Ishikawa (cell line): ENCODE results near the gene GRIK4.

ENCODE experiments used
- CEBPB ChIP-seq: IDR thresholded peaks from 2 replicates; pipeline ENCODE4 v1.6.1; 2012
- CREB1 ChIP-seq: IDR thresholded peaks from 2 replicates; pipeline ENCODE4 v1.6.1; 2012; ENCODE audit warnings: low read depth
- EGR1 ChIP-seq: IDR thresholded peaks from 2 replicates; pipeline ENCODE4 v1.6.1; 2012
- EP300 ChIP-seq: IDR thresholded peaks from 2 replicates; pipeline ENCODE4 v1.6.1; 2012; ENCODE audit warnings: borderline replicate concordance
- FOXM1 ChIP-seq: IDR thresholded peaks from 2 replicates; pipeline ENCODE4 v1.6.1; 2012; ENCODE audit warnings: low read depth, borderline replicate concordance
- MAX ChIP-seq: IDR thresholded peaks from 2 replicates; pipeline ENCODE4 v1.6.1; 2012
- NFIC ChIP-seq: IDR thresholded peaks from 2 replicates; pipeline ENCODE4 v1.6.1; 2012
- RAD21 ChIP-seq: IDR thresholded peaks from 2 replicates; pipeline ENCODE4 v1.6.1; 2012; ENCODE audit warnings: low read depth
- REST ChIP-seq: IDR thresholded peaks from 2 replicates; pipeline ENCODE4 v1.6.1; 2012; ENCODE audit warnings: low read depth, mild to moderate bottlenecking
- TAF1 ChIP-seq: IDR thresholded peaks from 2 replicates; pipeline ENCODE4 v1.6.1; 2012; ENCODE audit warnings: low read depth, mild to moderate bottlenecking
- TCF12 ChIP-seq: IDR thresholded peaks from 2 replicates; pipeline ENCODE4 v1.6.1; 2012; ENCODE audit warnings: low read depth
- TEAD4 ChIP-seq: IDR thresholded peaks from 2 replicates; pipeline ENCODE4 v1.6.1; 2012
- USF1 ChIP-seq: IDR thresholded peaks from 2 replicates; pipeline ENCODE4 v1.6.1; 2012
- YY1 ChIP-seq: IDR thresholded peaks from 2 replicates; pipeline ENCODE4 v1.6.1; 2012; ENCODE audit warnings: low read depth
- ZBTB7A ChIP-seq: IDR thresholded peaks from 2 replicates; pipeline ENCODE4 v1.6.1; 2012; ENCODE audit warnings: low read depth

GRIK4 gene

DNA sequence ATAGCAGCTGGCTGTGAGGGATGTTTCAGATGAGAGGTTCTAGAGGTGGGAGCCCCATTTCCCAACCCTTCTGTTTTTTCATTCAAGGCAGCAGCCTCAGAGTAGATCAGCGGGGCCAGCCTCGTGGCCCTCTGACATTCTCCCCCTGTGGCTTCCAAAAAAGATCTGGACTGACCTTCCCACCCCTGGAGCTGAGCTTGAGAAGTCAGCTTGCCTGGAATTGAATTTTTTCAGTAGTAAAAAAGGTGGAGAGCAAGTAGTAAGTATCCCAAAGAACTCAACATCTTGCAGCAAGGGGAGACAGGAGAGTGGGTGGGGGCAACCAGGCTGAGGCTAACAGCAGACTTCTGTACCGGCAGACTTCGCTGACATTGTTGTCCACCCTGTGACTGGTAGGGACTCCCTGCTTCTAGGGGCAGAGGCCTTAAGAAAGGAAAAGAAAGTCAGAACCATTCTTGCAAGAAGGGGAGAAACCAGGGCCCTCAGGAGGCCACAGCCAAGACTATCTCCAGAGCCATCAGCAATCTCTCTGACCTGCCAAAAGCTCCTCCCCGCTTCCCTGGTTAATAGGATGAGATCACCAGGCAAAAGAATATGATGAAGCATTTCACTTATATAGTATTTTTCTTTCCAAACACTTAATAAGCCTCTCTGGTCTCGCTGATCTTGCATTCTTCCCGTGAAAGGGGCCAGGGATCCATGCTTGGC lies 2.0 kb upstream of the GRIK4 start:
- TF ChIP-seq TCF12 (no peak), MAX (no peak), RAD21 (no peak), EGR1 (no peak), EP300 (no peak), ZBTB7A (no peak), CEBPB (no peak)

DNA sequence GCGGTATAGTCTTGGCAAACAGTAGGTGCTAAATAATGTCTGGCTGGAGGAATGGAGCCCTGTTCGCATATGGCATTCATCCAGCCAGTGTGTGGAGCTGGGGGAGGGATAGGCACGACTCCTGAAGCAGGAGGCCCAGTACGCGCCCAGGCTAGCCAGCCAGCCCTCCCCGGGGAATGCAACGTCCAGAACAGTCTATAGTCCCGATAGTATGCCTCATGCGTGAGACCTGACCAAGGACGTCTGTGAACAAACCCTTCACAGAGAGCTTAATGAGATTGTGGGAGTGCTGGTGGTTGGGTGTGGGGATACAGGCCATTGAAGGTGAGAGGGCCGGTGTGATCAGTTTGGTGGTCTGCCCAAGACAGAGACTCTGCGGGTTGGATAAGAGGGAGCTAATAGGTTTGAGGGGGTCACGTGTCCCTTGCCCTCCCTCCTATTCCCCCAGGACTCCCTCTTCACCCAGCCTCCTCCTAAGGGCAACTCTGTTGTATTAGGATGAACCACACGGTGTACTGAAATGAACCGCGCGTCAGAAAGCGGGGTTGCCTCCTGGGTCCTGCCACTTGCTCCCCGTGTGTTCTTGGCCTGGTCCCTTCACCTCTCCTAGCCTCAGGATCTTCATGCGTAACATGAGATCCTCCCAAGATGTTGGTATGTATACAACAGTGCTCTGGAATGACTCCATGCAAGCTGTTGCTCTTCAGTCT lies 987 bp upstream of the GRIK4 start:
- TF ChIP-seq RAD21 (no peak), MAX (no peak), CEBPB (no peak), FOXM1 (no peak), TAF1 (no peak), YY1 (no peak), USF1 (no peak), REST (no peak)

DNA sequence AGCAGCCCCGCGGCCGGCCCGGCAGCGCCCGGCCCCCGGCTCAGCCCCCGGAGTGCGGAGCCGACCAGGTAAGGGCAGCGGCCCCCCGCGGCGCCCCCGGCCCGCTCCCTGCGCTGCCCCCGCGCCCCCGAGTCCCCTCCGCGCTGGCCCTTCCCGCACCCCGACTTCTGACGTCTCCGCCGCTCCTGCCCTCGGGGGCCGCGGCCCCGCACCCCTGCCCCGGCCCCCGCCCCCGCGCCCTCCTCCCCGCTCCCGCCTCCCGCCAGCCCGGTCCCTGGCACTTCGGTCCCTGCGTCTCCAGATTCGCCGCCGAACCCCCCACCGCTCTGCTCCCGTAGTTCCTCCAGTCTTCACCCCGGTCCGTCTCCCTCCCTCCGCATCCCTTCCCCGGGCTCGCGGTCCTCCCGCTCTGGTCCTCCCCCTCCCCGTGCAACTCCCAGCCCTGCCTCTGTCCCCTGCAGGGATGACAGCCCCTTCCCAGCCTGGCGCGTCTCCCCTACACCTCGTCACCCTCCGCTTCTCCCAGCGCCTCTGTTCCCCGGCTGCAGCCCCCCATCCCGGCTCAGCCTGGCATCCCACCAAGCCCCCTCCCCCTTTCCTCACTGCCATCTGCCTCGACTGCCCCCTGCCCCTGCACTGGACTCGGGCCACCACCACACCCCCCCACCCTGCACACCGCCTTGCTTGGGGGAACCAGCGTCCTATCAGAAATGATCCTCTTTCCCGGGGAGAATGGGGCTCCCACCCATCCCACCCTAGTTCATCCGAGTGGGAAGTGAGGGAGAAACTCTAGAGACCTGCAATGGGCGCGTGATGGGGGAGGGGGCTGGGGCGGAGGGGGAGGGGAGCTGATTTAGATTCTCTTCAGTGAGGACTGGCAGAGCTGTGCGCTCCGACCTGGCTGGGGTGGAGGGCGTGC lies 531 bp downstream of the GRIK4 start:
- TF ChIP-seq EGR1 = no peak
- TF ChIP-seq FOXM1 = no peak
- no peak for TF ChIP-seq MAX
- TF ChIP-seq CREB1 = no peak
- TF ChIP-seq EP300 = no peak
- no peak for TF ChIP-seq TAF1
- TF ChIP-seq ZBTB7A = no peak; the same call in 1 of the 2 replicates
- TF ChIP-seq USF1 = no peak
- TF ChIP-seq CEBPB = no peak

GRCh38 chr11:120512739-120513435 lies 1.3 kb downstream of the GRIK4 start:
- TF ChIP-seq NFIC (no peak), RAD21 (no peak), CEBPB (no peak), TEAD4 (no peak), REST (no peak), MAX (no peak), TCF12 (no peak), EGR1 (no peak), CREB1 (no peak)
